K562 (cell line): ENCODE data around the gene UBE2J2. TPM values are rescaled to one million over a fixed set of nuclear protein-coding genes. Genes with fewer than 3 reads are reported as not detected.

ENCODE experiments used
- ATF2 ChIP-seq: sonication (generic); formaldehyde crosslinking; IDR thresholded peaks from 2 replicates; pipeline ENCODE4 v1.8.1; 2022; ENCODE audit warnings: missing genetic modification reagents
- BMI1 ChIP-seq: fragments of 150-350 bp; IDR thresholded peaks from 2 replicates; pipeline ENCODE4 v1.6.1; 2014; ENCODE audit warnings: low read length
- CCNT2 ChIP-seq: IDR thresholded peaks from 2 replicates; pipeline ENCODE4 v1.6.1; 2011; ENCODE audit warnings: borderline replicate concordance, low read depth, mild to moderate bottlenecking, moderate library complexity, mixed read lengths, low read length; ENCODE audit not compliant: insufficient read length; ENCODE audit errors: extremely low read depth
- ESRRB ChIP-seq: fragments of 250-450 bp; sonication (Bioruptor Pico); IDR thresholded peaks from 2 replicates; pipeline ENCODE4 v1.5.0; 2020; ENCODE audit warnings: mild to moderate bottlenecking, moderate library complexity, borderline replicate concordance
- FOXP1 ChIP-seq: sonication (generic); formaldehyde crosslinking; IDR thresholded peaks from 2 replicates; pipeline ENCODE4 v1.8.0; 2022; ENCODE audit warnings: mild to moderate bottlenecking, missing genetic modification reagents
- GATAD2B ChIP-seq: fragments of 450-650 bp; IDR thresholded peaks from 2 replicates; pipeline ENCODE4 v1.6.1; 2017; ENCODE audit warnings: mild to moderate bottlenecking, borderline replicate concordance
- HDAC1 ChIP-seq, 2 experiments: fragments of 450-650 bp; IDR thresholded peaks; 2 replicates each; pipeline ENCODE4 v1.6.1; 2016 to 2017; ENCODE audit warnings: inconsistent platforms in 1 of 2, mild to moderate bottlenecking in 1 of 2, moderate library complexity in 1 of 2
- HMG20A ChIP-seq: fragments of 450-650 bp; formaldehyde crosslinking; conservative IDR thresholded peaks from 2 replicates; pipeline ENCODE4 v1.4.0; 2020; ENCODE audit warnings: mild to moderate bottlenecking, mixed read lengths
- MAZ ChIP-seq, 2 experiments: fragments of 450-650 bp in 1 of 2; sonication (generic) in 1 of 2; formaldehyde crosslinking; IDR thresholded peaks in 1 of 2; conservative IDR thresholded peaks in 1 of 2; 2 replicates each; pipeline versions ENCODE4 v1.4.0 to v1.5.0; 2020; ENCODE audit warnings: mild to moderate bottlenecking in 1 of 2, missing genetic modification reagents in 1 of 2
- MECOM ChIP-seq: fragments of 250-450 bp; sonication (Bioruptor Pico); IDR thresholded peaks from 2 replicates; pipeline ENCODE4 v1.8.0; 2022; ENCODE audit warnings: inconsistent platforms
- NRF1 ChIP-seq, 2 experiments: fragments of 450-650 bp; IDR thresholded peaks in 1 of 2; conservative IDR thresholded peaks in 1 of 2; 2 replicates each; pipeline ENCODE4 v1.6.1; 2014; ENCODE audit warnings: mild to moderate bottlenecking in 2 of 2
- PHB ChIP-seq: fragments of 250-450 bp; sonication (Bioruptor Pico); IDR thresholded peaks from 2 replicates; pipeline ENCODE4 v1.5.0; 2021
- POLR3A ChIP-seq: IDR thresholded peaks from 2 replicates; pipeline ENCODE4 v1.6.1; 2011; ENCODE audit warnings: borderline replicate concordance, mild to moderate bottlenecking, moderate library complexity; ENCODE audit not compliant: insufficient read length, insufficient read depth; ENCODE audit errors: extremely low read depth
- PURB ChIP-seq: sonication (generic); formaldehyde crosslinking; IDR thresholded peaks from 2 replicates; pipeline ENCODE4 v1.9.0; 2021; ENCODE audit warnings: low read depth, mild to moderate bottlenecking, missing genetic modification reagents
- RHOXF2B ChIP-seq: fragments of 250-450 bp; sonication (Bioruptor Pico); conservative IDR thresholded peaks from 2 replicates; pipeline ENCODE4 v1.5.1; 2021
- SMARCC2 ChIP-seq: fragments of 450-650 bp; IDR thresholded peaks from 2 replicates; pipeline ENCODE4 v1.6.1; 2017; ENCODE audit warnings: antibody characterized with exemption, moderate library complexity, mild to moderate bottlenecking, low read depth
- TGIF2 ChIP-seq: sonication (generic); formaldehyde crosslinking; IDR thresholded peaks from 2 replicates; pipeline ENCODE4 v1.8.1; 2022; ENCODE audit warnings: mild to moderate bottlenecking, missing genetic modification reagents, moderate library complexity
- WHSC1 ChIP-seq: IDR thresholded peaks from one replicate; pipeline ENCODE4 v1.6.1; 2012; ENCODE audit warnings: low read length, control low read depth, inconsistent platforms
- XRCC3 ChIP-seq: fragments of 450-650 bp; IDR thresholded peaks from 2 replicates; pipeline ENCODE4 v1.6.1; 2017; ENCODE audit warnings: mild to moderate bottlenecking, moderate library complexity
- YY1 ChIP-seq, 3 experiments: IDR thresholded peaks; 2 replicates each; pipeline ENCODE4 v1.6.1; 2011; ENCODE audit warnings: low read length in 2 of 3, mild to moderate bottlenecking in 2 of 3, moderate library complexity in 2 of 3, borderline replicate concordance in 1 of 3, control low read depth in 1 of 3, low read depth in 1 of 3; ENCODE audit not compliant: insufficient read depth in 3 of 3, insufficient replicate concordance in 2 of 3, control insufficient read depth in 1 of 3, insufficient read length in 1 of 3; ENCODE audit errors: extremely low read depth in 1 of 3
- ZNF175 ChIP-seq: fragments of 200-800 bp; sonication (Bioruptor generic); IDR thresholded peaks from 2 replicates; pipeline ENCODE4 v1.6.1; 2016; ENCODE audit warnings: low read depth, mild to moderate bottlenecking, missing genetic modification characterization, missing compliant biosample characterization
- ZNF280B ChIP-seq: fragments of 250-450 bp; sonication (Bioruptor Pico); IDR thresholded peaks from 2 replicates; pipeline ENCODE4 v1.5.1; 2021; ENCODE audit warnings: mild to moderate bottlenecking
- ZNF324 ChIP-seq: fragments of 250-450 bp; sonication (Bioruptor Pico); IDR thresholded peaks from 2 replicates; pipeline ENCODE4 v1.4.0; 2020; ENCODE audit warnings: mild to moderate bottlenecking
- ZNF699 ChIP-seq: fragments of 250-450 bp; sonication (Bioruptor Pico); IDR thresholded peaks from 2 replicates; pipeline ENCODE4 v1.8.0; 2021; ENCODE audit warnings: mild to moderate bottlenecking, moderate library complexity; ENCODE audit not compliant: insufficient replicate concordance
- ZNF780A ChIP-seq: fragments of 250-450 bp; sonication (Bioruptor Pico); IDR thresholded peaks from 2 replicates; pipeline ENCODE4 v1.5.0; 2021; ENCODE audit warnings: mild to moderate bottlenecking
- polyA plus RNA-seq, 8 experiments: library from polyadenylated mRNA; depleted of rRNA in 4 of 8; stranded (reverse) in 5 of 8; unstranded in 3 of 8; fragments of >200 nt; fragmentation: Nextera tagmentation in 2 of 8; fragmentation: Illumina TruSeq in 1 of 8; extraction: Ambion mirVana in 2 of 8; extraction: Trizol in 1 of 8; gene quantifications; 2 replicates each; pipeline versions ENCODE4 v1.2.1 to v1.2.3, GENCODE V29; 2011 to 2014; ENCODE audit warnings: inconsistent platforms in 1 of 8, missing spikeins in 1 of 8
- total RNA-seq, 7 experiments: library from RNA; depleted of rRNA in 6 of 7; stranded (reverse); fragments of >200 nt in 6 of 7; fragmentation: Illumina TruSeq in 2 of 7; extraction: Trizol in 2 of 7; gene quantifications; 2 replicates each; pipeline versions ENCODE4 v1.2.1 to v1.2.3, GENCODE V29; 2011 to 2021; ENCODE audit warnings: low replicate concordance in 1 of 7

UBE2J2 gene
- total and polyA plus RNA-seq, 9 of the 15 experiments (the other 6 are each of a cell fraction or from before 2014, with no cell fraction given): 0.93 to 112 (median 75.5) TPM

- no peak for TF ChIP-seq HMG20A (CRISPR knock-in tag)
- peak; percentile 39 to 51; a peak in 3 of 4 replicates for TF ChIP-seq NRF1 (conservative IDR thresholded peaks at IDR 0.05 in 1 of 2, IDR thresholded peaks at IDR 0.05 in 1 of 2)
- TF ChIP-seq XRCC3: no peak
- TF ChIP-seq SMARCC2: no peak
- no peak for TF ChIP-seq ESRRB (CRISPR knock-in tag)
- TF ChIP-seq MAZ (CRISPR knock-in tag; conservative IDR thresholded peaks at IDR 0.05 in 1 of 2, IDR thresholded peaks at IDR 0.05 in 1 of 2): peak; percentile 15 to 66; a peak in 2 of 4 replicates
- TF ChIP-seq ZNF280B (CRISPR knock-in tag): no peak
- no peak for TF ChIP-seq PURB (CRISPR knock-in tag)
- TF ChIP-seq YY1 (IDR thresholded peaks at IDR 0.05; ENCODE audit: borderline replicate concordance in 1 of 3, control insufficient read depth in 1 of 3, extremely low read depth in 1 of 3, insufficient read depth in 3 of 3, insufficient read length in 1 of 3, insufficient replicate concordance in 2 of 3, low read depth in 1 of 3, low read length in 2 of 3): peak in 2 of 3 experiments; percentile 79
- no peak for TF ChIP-seq GATAD2B
- no peak for TF ChIP-seq ZNF175 (CRISPR knock-in tag)
- no peak for TF ChIP-seq TGIF2 (CRISPR knock-in tag)
- no peak for TF ChIP-seq ZNF324 (CRISPR knock-in tag)
- 0 out of 2 replicates have a peak, but pooled peaks have one; percentile 16 for TF ChIP-seq FOXP1
- peak; percentile 71 for TF ChIP-seq CCNT2
- TF ChIP-seq MECOM: no peak
- TF ChIP-seq ZNF780A (CRISPR knock-in tag): no peak
- no peak for TF ChIP-seq PHB
- no peak for TF ChIP-seq WHSC1
- no peak for TF ChIP-seq ATF2 (CRISPR knock-in tag)
- no peak for TF ChIP-seq POLR3A
- no peak for TF ChIP-seq ZNF699 (CRISPR knock-in tag)
- no peak for TF ChIP-seq RHOXF2B (CRISPR knock-in tag)
- peak in 1 of 2 experiments; percentile 49; a peak in 1 of 4 replicates for TF ChIP-seq HDAC1 (IDR thresholded peaks at IDR 0.05)
- no peak for TF ChIP-seq BMI1
Observed at GRCh38 chr1:1293263-1294249, 19.9 kb upstream of the UBE2J2 start (continued).
